MG63 (cell line): Measurements from ENCODE around the gene KCNG1. TPM values are rescaled to one million over a fixed set of nuclear protein-coding genes. Genes with fewer than 3 reads are reported as not detected.

Experiments
- DNase-seq: peaks from one replicate; pipeline ENCODE4 v3.0.0-alpha.2; 2020
- H3K27me3 ChIP-seq: fragments of 250-450 bp; sonication (Bioruptor Pico); 2 replicates; pipeline ENCODE4 v1.5.1; 2020; ENCODE audit warnings: mild to moderate bottlenecking, moderate library complexity
- H3K36me3 ChIP-seq: fragments of 250-450 bp; sonication (Bioruptor Pico); 2 replicates; pipeline ENCODE4 v1.5.1; 2020; ENCODE audit warnings: mild to moderate bottlenecking, moderate library complexity
- H3K4me3 ChIP-seq: fragments of 250-450 bp; sonication (Bioruptor Pico); 2 replicates; pipeline ENCODE4 v1.5.1; 2020; ENCODE audit warnings: mild to moderate bottlenecking, moderate library complexity
- H3K9me3 ChIP-seq: fragments of 250-450 bp; sonication (Bioruptor Pico); 2 replicates; pipeline ENCODE4 v1.5.1; 2020; ENCODE audit warnings: mild to moderate bottlenecking, moderate library complexity
- total RNA-seq: library from RNA; depleted of rRNA; stranded (reverse); fragments of >200 nt; shearing (Covaris generic); gene quantifications from 2 replicates; pipeline ENCODE4 v1.2.3, GENCODE V29; 2014; ENCODE audit warnings: low replicate concordance

KCNG1 gene
- total RNA-seq, 1 experiment from 2014 or later, result 65.9 TPM

GRCh38 chr20:51004781-51005180 lies 18.1 kb downstream of the KCNG1 start:
- no peak for DNase-seq
- no peaks in the 10 kb centered on the region for H3K9me3 ChIP-seq
- peaks cover 29% of the 10 kb centered on the region for H3K36me3 ChIP-seq
- no peaks in the 10 kb centered on the region for H3K27me3 ChIP-seq
- H3K4me3 ChIP-seq, result no peak overlapping the region

DNA sequence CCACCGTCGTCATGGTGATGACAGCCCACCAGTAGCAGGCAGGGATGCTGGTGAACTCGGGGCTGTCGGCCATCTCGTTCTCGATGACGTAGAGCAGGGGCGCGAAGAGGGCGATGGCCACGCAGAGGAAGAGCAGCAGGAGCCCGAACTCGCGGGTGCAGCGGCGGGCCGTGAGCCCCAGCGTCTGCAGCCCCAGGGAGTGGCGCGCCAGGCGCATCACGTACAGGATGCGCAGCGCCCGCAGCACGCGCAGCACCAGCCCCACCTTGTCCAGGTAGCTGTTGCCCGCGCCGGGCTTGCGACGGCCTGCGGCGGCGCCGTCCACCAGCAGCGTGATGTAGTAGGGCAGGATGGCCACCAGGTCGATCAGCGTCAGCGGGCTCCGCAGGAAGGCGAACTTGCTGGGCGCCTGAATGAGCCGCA lies 18.6 kb downstream of the KCNG1 start:
- DNase-seq, result no peak
- H3K36me3 ChIP-seq, result peaks cover 29% of the 10 kb centered on the region
- H3K4me3 ChIP-seq, result no peak overlapping the region
- H3K9me3 ChIP-seq, result no peaks in the 10 kb centered on the region
- no peaks in the 10 kb centered on the region for H3K27me3 ChIP-seq

DNA sequence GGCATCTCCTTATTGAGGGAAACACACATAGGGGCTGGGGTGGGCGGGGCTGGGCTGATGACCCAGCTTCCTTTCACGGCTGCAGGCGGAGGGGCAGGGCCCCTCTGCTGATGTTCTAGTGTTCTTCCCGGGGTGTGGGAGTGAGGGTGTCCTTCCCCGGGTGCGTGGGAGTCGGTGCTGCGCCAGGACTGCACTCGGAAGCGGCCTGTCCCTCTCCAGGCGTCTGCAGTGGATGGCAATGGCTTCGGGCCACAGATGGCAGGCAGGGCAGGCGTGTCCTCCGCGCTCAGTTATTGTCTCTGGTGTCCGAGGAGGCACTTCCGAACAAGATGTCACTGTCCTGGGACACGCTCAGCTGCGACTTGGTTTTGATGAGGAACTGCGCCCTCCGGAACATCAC lies 19.2 kb downstream of the KCNG1 start:
- no peak overlapping the region for H3K4me3 ChIP-seq
- no peak for DNase-seq
- no peaks in the 10 kb centered on the region for H3K9me3 ChIP-seq
- peaks cover 23% of the 10 kb centered on the region for H3K36me3 ChIP-seq
- no peaks in the 10 kb centered on the region for H3K27me3 ChIP-seq

DNA sequence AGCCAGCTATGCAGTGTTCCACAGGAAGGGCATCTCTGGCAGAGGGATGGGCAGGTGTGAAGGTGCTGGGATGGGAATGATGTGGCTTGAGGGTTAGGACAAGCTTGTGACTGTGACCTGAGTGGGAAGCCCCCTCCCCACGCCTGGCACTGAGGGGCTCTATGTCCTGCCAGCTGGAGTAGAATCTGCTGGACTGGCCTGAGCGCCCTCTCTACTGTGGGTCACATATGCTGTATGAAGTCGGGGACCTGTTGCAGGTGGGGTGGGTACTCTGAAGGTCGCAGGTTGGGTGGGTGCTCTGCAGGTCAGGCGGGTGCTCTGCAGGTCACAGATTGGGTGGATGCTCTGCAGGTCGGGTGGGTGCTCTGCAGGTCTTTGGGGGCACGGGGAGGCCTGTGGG lies 20.3 kb downstream of the KCNG1 start:
- Histone ChIP-seq H3K36me3 (peaks cover 17% of the 10 kb centered on the region), H3K4me3 (no peak overlapping the region), H3K9me3 (no peaks in the 10 kb centered on the region), H3K27me3 (no peaks in the 10 kb centered on the region)
- DNase-seq, result no peak

GRCh38 chr20:51001430-51002265 lies 21.3 kb downstream of the KCNG1 start:
- DNase-seq, result no peak
- H3K27me3 ChIP-seq, result no peaks in the 10 kb centered on the region
- H3K36me3 ChIP-seq, result peaks cover 9% of the 10 kb centered on the region
- no peak overlapping the region for H3K4me3 ChIP-seq
- no peaks in the 10 kb centered on the region for H3K9me3 ChIP-seq

- Histone ChIP-seq H3K36me3 (0 out of 2 replicates have a peak, but pooled peaks cover 3% of the 10 kb centered on the region), H3K9me3 (no peaks in the 10 kb centered on the region), H3K4me3 (no peak overlapping the region), H3K27me3 (no peaks in the 10 kb centered on the region)
- no peak for DNase-seq
Measured at GRCh38 chr20:50999355-50999754, 23.6 kb downstream of the KCNG1 start.

DNA sequence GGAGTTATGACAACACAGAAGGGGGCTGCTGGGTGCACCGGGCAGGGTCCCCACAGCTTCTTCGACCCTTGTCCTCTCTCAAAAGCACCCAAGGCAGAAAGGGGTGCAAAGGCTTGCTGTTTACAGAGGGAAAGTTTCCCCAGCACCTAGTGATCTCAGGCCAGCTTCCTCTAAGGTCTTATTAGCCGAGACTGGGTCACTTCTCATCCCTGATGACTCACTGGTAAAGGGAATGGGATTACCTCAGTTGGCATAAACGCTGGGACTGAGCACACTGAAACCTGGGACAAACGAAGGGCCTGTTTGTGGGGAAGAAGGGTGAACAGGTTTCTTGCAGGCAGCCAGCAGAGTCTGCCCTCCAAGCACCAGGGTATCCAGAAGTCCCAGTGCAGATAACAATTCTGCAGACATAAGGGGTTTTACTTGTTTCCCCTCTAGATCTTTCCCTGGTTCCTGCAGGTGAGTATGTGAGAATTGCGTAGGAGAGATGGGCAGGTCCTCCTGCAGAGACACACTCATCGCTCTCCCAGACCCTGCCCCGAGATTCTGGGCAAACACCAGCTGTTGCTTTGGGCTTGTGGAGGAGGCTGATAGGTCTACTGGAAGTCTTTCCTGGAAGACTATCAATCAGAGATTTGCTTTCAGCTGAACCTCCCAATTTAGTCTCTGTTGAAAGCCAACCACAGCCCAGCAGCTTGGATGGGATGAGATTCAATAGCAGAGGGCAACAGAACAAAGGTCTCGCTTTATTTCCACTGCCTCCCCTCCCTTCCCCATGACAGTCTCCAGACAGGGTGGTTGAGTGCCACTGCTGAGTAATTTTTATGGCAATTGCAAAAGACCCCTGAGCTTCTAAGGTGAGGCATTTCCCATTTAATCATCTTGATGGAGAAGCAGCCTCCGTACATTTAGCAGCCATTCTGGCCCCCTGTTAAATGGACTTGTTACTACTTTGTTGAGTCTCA lies 25.7 kb downstream of the KCNG1 start:
- Histone ChIP-seq H3K27me3 (no peaks in the 10 kb centered on the region), H3K36me3 (no peaks in the 10 kb centered on the region), H3K4me3 (no peak overlapping the region), H3K9me3 (no peaks in the 10 kb centered on the region)
- DNase-seq, result peak; percentile 34

DNA sequence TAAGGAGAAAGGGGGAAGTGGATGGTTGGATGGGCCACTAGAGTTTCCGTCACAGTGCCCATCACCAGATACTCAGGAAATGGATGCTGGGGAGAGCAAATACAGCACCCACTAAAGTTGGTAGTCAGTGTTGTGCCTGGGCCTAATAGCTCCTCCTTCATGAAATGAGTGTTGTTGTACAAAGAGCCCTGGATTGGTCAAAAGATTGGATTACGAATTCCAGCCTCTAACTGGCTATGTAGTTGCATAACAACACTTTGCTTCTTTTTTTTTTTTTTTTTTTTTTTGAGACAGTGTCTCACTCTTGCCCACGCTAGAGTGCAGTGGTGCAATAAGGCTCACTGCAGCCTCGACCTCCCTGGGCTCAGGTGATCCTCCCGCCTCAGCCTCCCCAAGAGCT lies 27.4 kb downstream of the KCNG1 start:
- no peak overlapping the region for H3K4me3 ChIP-seq
- DNase-seq, result no peak
- H3K36me3 ChIP-seq, result no peaks in the 10 kb centered on the region
- H3K27me3 ChIP-seq, result no peaks in the 10 kb centered on the region
- H3K9me3 ChIP-seq, result no peaks in the 10 kb centered on the region

- Histone ChIP-seq H3K4me3 (no peak overlapping the region), H3K36me3 (no peaks in the 10 kb centered on the region), H3K27me3 (no peaks in the 10 kb centered on the region), H3K9me3 (no peaks in the 10 kb centered on the region)
- no peak for DNase-seq
Measured at GRCh38 chr20:50993876-50994275, 29.0 kb downstream of the KCNG1 start.

DNA sequence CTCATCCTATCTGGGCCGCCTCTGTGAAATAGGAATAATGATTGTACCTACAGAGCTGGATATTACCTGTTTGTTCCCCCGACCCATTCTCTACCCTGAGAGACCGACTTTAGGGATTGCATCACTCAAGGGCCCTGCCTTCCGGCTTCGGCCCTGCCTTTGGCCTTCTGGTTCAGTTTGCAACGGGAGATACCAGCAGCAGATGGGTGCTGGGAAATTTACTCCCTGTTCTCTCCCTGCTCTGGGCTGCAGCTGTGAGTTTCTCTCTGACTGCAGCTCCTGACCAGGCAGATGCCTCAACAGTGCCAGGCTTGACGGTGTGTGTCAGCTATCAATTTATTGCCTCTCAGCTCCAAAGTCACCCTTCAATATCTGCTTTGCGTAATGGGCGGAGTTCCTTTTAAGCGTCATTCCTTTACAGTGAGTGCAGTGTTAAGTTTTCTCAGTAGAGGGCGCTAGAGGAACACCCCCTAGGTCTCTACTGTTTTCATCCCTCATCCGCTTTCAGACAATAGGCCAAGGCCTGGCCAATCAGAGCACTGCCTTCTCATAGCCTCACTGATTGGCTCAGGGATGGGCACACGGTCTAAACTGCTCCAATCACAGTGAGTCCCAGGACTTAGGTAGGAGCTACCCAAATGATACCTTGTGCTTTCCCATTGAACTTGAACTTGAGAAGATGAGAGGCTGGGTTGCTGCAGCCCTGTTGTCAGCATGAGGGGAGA lies 30.0 kb downstream of the KCNG1 start:
- peak; percentile 60 for DNase-seq
- Histone ChIP-seq H3K27me3 (no peaks in the 10 kb centered on the region), H3K9me3 (no peaks in the 10 kb centered on the region), H3K4me3 (no peak overlapping the region), H3K36me3 (no peaks in the 10 kb centered on the region)

- no peaks in the 10 kb centered on the region for H3K27me3 ChIP-seq
- H3K9me3 ChIP-seq, result no peaks in the 10 kb centered on the region
- no peaks in the 10 kb centered on the region for H3K36me3 ChIP-seq
- H3K4me3 ChIP-seq, result no peak overlapping the region
- no peak for DNase-seq
Measured at GRCh38 chr20:50992336-50992732, 30.6 kb downstream of the KCNG1 start.

DNA sequence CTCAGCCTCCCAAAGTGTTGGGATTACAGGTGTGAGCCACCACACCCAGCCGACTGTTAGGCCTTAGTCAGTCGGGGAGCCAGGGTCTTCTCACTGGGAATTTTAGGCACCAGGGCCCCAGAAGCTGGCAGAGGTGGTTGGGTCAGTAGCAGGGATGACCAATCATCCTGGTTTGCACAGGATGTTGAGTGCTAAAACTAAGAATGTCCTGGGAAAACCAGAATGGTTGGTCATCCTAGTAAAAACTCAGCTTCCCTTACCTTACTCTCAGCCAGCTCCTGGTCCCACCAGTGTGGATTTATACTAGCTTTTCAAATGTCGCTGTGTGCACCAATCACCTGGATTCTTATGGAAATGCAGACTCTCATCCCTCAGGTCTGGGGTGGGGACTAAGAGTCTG lies 31.8 kb downstream of the KCNG1 start:
- H3K4me3 ChIP-seq, result no peak overlapping the region
- no peaks in the 10 kb centered on the region for H3K36me3 ChIP-seq
- no peaks in the 10 kb centered on the region for H3K9me3 ChIP-seq
- H3K27me3 ChIP-seq, result 0 out of 2 replicates have a peak, but pooled peaks cover 2% of the 10 kb centered on the region
- no peak for DNase-seq

- Histone ChIP-seq H3K9me3 (no peaks in the 10 kb centered on the region), H3K4me3 (no peak overlapping the region), H3K36me3 (no peaks in the 10 kb centered on the region), H3K27me3 (0 out of 2 replicates have a peak, but pooled peaks cover 2% of the 10 kb centered on the region)
- peak; percentile 72 for DNase-seq
Measured at GRCh38 chr20:50987493-50988210, 35.3 kb downstream of the KCNG1 start.

DNA sequence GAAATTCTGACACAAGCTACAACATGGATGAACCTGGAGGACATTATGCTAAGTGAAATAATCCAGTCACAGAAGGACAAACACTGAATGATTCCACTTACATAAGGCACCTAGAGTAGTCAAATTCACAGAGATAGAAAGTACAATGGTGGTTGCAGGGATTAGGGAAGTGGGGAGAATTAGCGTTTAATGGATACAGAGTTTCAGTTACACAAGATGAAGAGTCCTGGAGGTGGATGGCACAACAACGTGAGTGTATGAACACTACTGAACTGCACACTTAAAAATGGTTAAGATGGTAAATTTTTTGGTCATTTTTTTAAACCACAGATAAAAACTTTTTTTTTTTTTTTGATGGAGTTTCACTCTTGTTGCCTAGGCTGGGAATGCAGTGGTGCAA lies 39.6 kb downstream of the KCNG1 start:
- H3K9me3 ChIP-seq, result no peaks in the 10 kb centered on the region
- no peak overlapping the region for H3K4me3 ChIP-seq
- H3K27me3 ChIP-seq, result 0 out of 2 replicates have a peak, but pooled peaks cover 2% of the 10 kb centered on the region
- DNase-seq, result no peak
- no peaks in the 10 kb centered on the region for H3K36me3 ChIP-seq

DNA sequence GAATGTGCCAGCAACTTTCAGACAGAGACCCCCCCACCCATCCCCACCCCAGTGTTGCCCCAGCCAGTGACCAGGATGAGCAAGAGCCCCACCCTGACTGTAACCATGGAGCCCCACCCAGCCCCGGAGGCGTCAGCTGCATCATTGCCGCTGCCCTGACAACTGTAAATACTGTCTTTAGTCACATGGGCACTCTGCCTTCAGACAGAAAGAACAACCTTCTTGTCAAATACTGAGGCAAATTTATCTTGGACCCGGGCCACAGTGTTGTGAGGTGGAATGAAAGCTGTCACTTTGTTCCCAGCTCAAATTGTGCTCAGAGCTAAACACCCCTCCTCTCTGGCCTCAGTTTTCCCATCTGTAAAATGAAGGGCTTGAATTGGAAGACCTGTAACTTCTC lies 40.5 kb downstream of the KCNG1 start:
- H3K36me3 ChIP-seq, result no peaks in the 10 kb centered on the region
- no peaks in the 10 kb centered on the region for H3K9me3 ChIP-seq
- DNase-seq, result peak; percentile 76
- no peak overlapping the region for H3K4me3 ChIP-seq
- H3K27me3 ChIP-seq, result 0 out of 2 replicates have a peak, but pooled peaks cover 2% of the 10 kb centered on the region

DNA sequence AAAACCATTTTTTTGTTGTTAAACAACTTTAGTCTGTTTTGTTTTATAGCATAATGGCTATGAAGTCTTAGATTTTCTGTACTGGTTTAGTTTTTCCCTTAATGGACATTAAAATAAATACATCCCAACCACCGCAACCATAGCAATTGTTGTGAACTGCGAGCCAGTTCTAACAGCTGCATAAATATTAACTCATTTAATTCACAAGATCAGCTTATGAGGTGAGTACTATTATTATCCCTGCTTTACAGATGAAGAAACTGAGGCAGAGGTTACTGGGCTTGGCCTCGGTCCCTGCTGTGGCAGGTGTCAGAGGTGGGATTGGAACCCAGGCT lies 41.2 kb downstream of the KCNG1 start:
- Histone ChIP-seq H3K27me3 (no peaks in the 10 kb centered on the region), H3K9me3 (no peaks in the 10 kb centered on the region), H3K36me3 (no peaks in the 10 kb centered on the region), H3K4me3 (no peak overlapping the region)
- DNase-seq, result no peak
